H1 (cell line): ENCODE results near the gene CBL. TPM values are rescaled to one million over a fixed set of nuclear protein-coding genes. Genes with fewer than 3 reads are reported as not detected.

Experiments used
- CTCF ChIA-PET: fragments of 300-600 bp; sonication (Branson Sonifier 250); formaldehyde crosslinking; loops from one replicate; lab custom pipeline; 2021; ENCODE audit not compliant: partially characterized antibody; lab: Charles Lee
- POLR2A ChIA-PET: fragments of 300-600 bp; sonication (Branson Sonifier 250); formaldehyde crosslinking; loops from one replicate; lab custom pipeline; 2021; ENCODE audit warnings: inconsistent platforms; ENCODE audit not compliant: partially characterized antibody; lab: Charles Lee
- DNase-seq, 2 experiments: peaks; one replicate each; pipeline versions ENCODE4 v3.0.0 to v3.0.0-alpha.2; 2010 to 2022; ENCODE audit warnings: low spot score in 2 of 2, low read depth in 1 of 2, mixed read lengths in 1 of 2
- FAIRE-seq: peaks from 2 replicates; lab custom pipeline; 2011; peaks lifted over from hg19 to GRCh38; lab: Jason Lieb, UNC
- H2AFZ ChIP-seq: 2 replicates; pipeline ENCODE4 v1.8.1; 2012; ENCODE audit warnings: low read length, inconsistent platforms
- H2AK5ac ChIP-seq: 2 replicates; pipeline ENCODE4 v1.6.1; 2013; ENCODE audit warnings: low read depth, low read length
- H2BK120ac ChIP-seq: replicated peaks from 2 replicates; pipeline ENCODE3; 2013; ENCODE audit warnings: low read depth, low read length, inconsistent platforms
- H2BK12ac ChIP-seq: 2 replicates; pipeline ENCODE4 v1.6.1; 2013; ENCODE audit warnings: low read depth, low read length
- H2BK15ac ChIP-seq: 2 replicates; pipeline ENCODE4 v1.6.1; 2013; ENCODE audit warnings: low read length
- H2BK20ac ChIP-seq: 2 replicates; pipeline ENCODE4 v1.6.1; 2013; ENCODE audit warnings: low read length
- H2BK5ac ChIP-seq: 2 replicates; pipeline ENCODE4 v1.6.1; 2013; ENCODE audit warnings: low read depth, low read length
- H3K14ac ChIP-seq: 2 replicates; pipeline ENCODE4 v1.6.1; 2013; ENCODE audit warnings: inconsistent platforms; ENCODE audit not compliant: insufficient read length
- H3K18ac ChIP-seq: 2 replicates; pipeline ENCODE4 v1.6.1; 2013; ENCODE audit warnings: low read length; ENCODE audit errors: extremely low read depth
- H3K23ac ChIP-seq: 2 replicates; pipeline ENCODE4 v1.6.1; 2013; ENCODE audit warnings: inconsistent platforms; ENCODE audit not compliant: insufficient read length
- H3K23me2 ChIP-seq: 2 replicates; pipeline ENCODE4 v1.6.1; 2013; ENCODE audit warnings: low read depth, low read length
- H3K27ac ChIP-seq: 2 replicates; pipeline ENCODE4 v1.6.1; 2011; ENCODE audit warnings: low read depth, low read length, inconsistent platforms
- H3K27me3 ChIP-seq, 4 experiments: replicated peaks in 1 of 4; 1 replicate in 1 of 4; 2 replicates in 3 of 4; pipeline versions ENCODE4 v1.6.1 to v1.8.1; 2011 to 2013; ENCODE audit warnings: low read length in 3 of 4, mild to moderate bottlenecking in 3 of 4, inconsistent platforms in 2 of 4, mixed read lengths in 2 of 4, moderate library complexity in 1 of 4; ENCODE audit not compliant: control insufficient read depth in 3 of 4, insufficient read depth in 3 of 4; ENCODE audit errors: extremely low read depth in 1 of 4
- H3K36me3 ChIP-seq, 4 experiments: 2 replicates each; pipeline versions ENCODE4 v1.6.1 to v1.8.1; 2011 to 2013; ENCODE audit warnings: mild to moderate bottlenecking in 4 of 4, low read length in 3 of 4, moderate library complexity in 2 of 4, control low read depth in 1 of 4, inconsistent platforms in 1 of 4; ENCODE audit not compliant: insufficient read depth in 4 of 4, control insufficient read depth in 2 of 4
- H3K4ac ChIP-seq: replicated peaks from 2 replicates; pipeline ENCODE3; 2013; ENCODE audit warnings: low read length, low read depth, mixed read lengths, inconsistent platforms; ENCODE audit not compliant: insufficient read length
- H3K4me1 ChIP-seq, 4 experiments: replicated peaks in 1 of 4; 1 replicate in 1 of 4; 2 replicates in 3 of 4; pipeline versions ENCODE4 v1.6.1 to v1.8.1; 2011 to 2013; ENCODE audit warnings: low read length in 3 of 4, inconsistent platforms in 2 of 4, mixed read lengths in 1 of 4; ENCODE audit not compliant: insufficient read depth in 4 of 4, control insufficient read depth in 3 of 4
- H3K4me2 ChIP-seq, 2 experiments: 2 replicates each; pipeline versions ENCODE4 v1.6.1 to v1.8.1; 2011 to 2013; ENCODE audit warnings: low read depth in 2 of 2, low read length in 2 of 2, control low read depth in 1 of 2, inconsistent platforms in 1 of 2, mild to moderate bottlenecking in 1 of 2; ENCODE audit not compliant: insufficient read depth in 1 of 2
- H3K4me3 ChIP-seq, 4 experiments: fragments of 200-600, 300-600 bp in 1 of 4; sonication (generic), shearing (Covaris generic), sonication (Bioruptor Twin) in 1 of 4; 2 replicates each; pipeline versions ENCODE4 v1.5.1 to v1.8.1; 2011 to 2016; ENCODE audit warnings: low read length in 4 of 4, low read depth in 3 of 4, control low read depth in 2 of 4, inconsistent platforms in 2 of 4, mild to moderate bottlenecking in 2 of 4, mixed read lengths in 1 of 4, moderate library complexity in 1 of 4; ENCODE audit not compliant: insufficient read depth in 2 of 4; ENCODE audit errors: extremely low read depth in 1 of 4
- H3K56ac ChIP-seq: replicated peaks from 2 replicates; pipeline ENCODE3; 2013; ENCODE audit warnings: low read depth, mild to moderate bottlenecking, mixed read lengths, low read length, inconsistent platforms; ENCODE audit not compliant: insufficient read length
- H3K79me1 ChIP-seq: 2 replicates; pipeline ENCODE4 v1.6.1; 2013; ENCODE audit warnings: low read depth, low read length, control low read depth
- H3K79me2 ChIP-seq, 2 experiments: 2 replicates each; pipeline versions ENCODE4 v1.6.1 to v1.8.1; 2012 to 2013; ENCODE audit warnings: low read length in 2 of 2, mild to moderate bottlenecking in 2 of 2, inconsistent platforms in 1 of 2; ENCODE audit not compliant: insufficient read depth in 2 of 2, control insufficient read depth in 1 of 2
- H3K9ac ChIP-seq, 4 experiments: replicated peaks in 1 of 4; 1 replicate in 1 of 4; 2 replicates in 3 of 4; pipeline versions ENCODE4 v1.6.1 to v1.8.1; 2011 to 2013; ENCODE audit warnings: low read depth in 3 of 4, low read length in 3 of 4, control low read depth in 2 of 4, mild to moderate bottlenecking in 2 of 4, moderate library complexity in 2 of 4, inconsistent platforms in 1 of 4; ENCODE audit errors: extremely low read depth in 1 of 4
- H3K9me3 ChIP-seq, 2 experiments: 2 replicates each; pipeline versions ENCODE4 v1.6.1 to v1.8.1; 2012 to 2013; ENCODE audit warnings: mild to moderate bottlenecking in 2 of 2, moderate library complexity in 2 of 2, control low read depth in 1 of 2, inconsistent platforms in 1 of 2, low read depth in 1 of 2, low read length in 1 of 2, mixed read lengths in 1 of 2; ENCODE audit not compliant: insufficient read depth in 2 of 2
- H4K20me1 ChIP-seq, 2 experiments: replicated peaks in 1 of 2; 2 replicates each; pipeline versions ENCODE3 to v1.8.1; 2011 to 2013; ENCODE audit warnings: inconsistent platforms in 2 of 2, low read length in 2 of 2, mild to moderate bottlenecking in 1 of 2; ENCODE audit not compliant: insufficient read depth in 2 of 2, control insufficient read depth in 1 of 2
- H4K5ac ChIP-seq: 2 replicates; pipeline ENCODE4 v1.6.1; 2013; ENCODE audit warnings: low read length, low read depth, mixed read lengths, inconsistent platforms; ENCODE audit not compliant: insufficient read length
- H4K8ac ChIP-seq: 2 replicates; pipeline ENCODE4 v1.8.0; 2013; ENCODE audit warnings: mild to moderate bottlenecking, moderate library complexity, low read length, inconsistent platforms; ENCODE audit not compliant: insufficient read depth; ENCODE audit errors: extremely low read depth
- H4K91ac ChIP-seq: replicated peaks from 2 replicates; pipeline ENCODE3; 2013; ENCODE audit warnings: low read length, mixed read lengths, inconsistent platforms; ENCODE audit not compliant: insufficient read length
- ASH2L ChIP-seq: fragments of 200-600, 300-600 bp; sonication (generic); IDR thresholded peaks from one replicate; pipeline ENCODE4 v1.7.1; 2017; ENCODE audit warnings: low read length
- BRCA1 ChIP-seq: IDR thresholded peaks from 2 replicates; pipeline ENCODE4 v1.6.1; 2012; ENCODE audit warnings: low read depth, low read length, improper control_type of control experiment
- CHD1 ChIP-seq: IDR thresholded peaks from 2 replicates; pipeline ENCODE4 v1.6.1; 2012; ENCODE audit warnings: low read depth, low read length, improper control_type of control experiment
- EP300 ChIP-seq, 2 experiments: IDR thresholded peaks; 1 replicate in 1 of 2; 2 replicates in 1 of 2; pipeline ENCODE4 v1.6.1; 2011 to 2012; ENCODE audit warnings: low read depth in 2 of 2, low read length in 2 of 2, mild to moderate bottlenecking in 2 of 2, borderline replicate concordance in 1 of 2, inconsistent platforms in 1 of 2, moderate library complexity in 1 of 2
- HDAC6 ChIP-seq: IDR thresholded peaks from one replicate; pipeline ENCODE4 v1.7.1; 2012; ENCODE audit warnings: low read depth, mild to moderate bottlenecking, inconsistent platforms, low read length, moderate library complexity
- POLR2A ChIP-seq, 2 experiments: IDR thresholded peaks; 1 replicate in 1 of 2; 2 replicates in 1 of 2; pipeline ENCODE4 v1.6.1; 2011; ENCODE audit warnings: low read depth in 2 of 2, low read length in 2 of 2, mild to moderate bottlenecking in 2 of 2; ENCODE audit errors: control extremely low read depth in 1 of 2
- POU5F1 ChIP-seq: IDR thresholded peaks from 2 replicates; pipeline ENCODE4 v1.6.1; 2011; ENCODE audit warnings: low read depth, mild to moderate bottlenecking, low read length, moderate library complexity
- RBBP5 ChIP-seq: IDR thresholded peaks from 2 replicates; pipeline ENCODE4 v1.7.1; 2012; ENCODE audit warnings: low read depth, mild to moderate bottlenecking, inconsistent platforms, low read length, moderate library complexity, borderline replicate concordance
- SAP30 ChIP-seq: fragments of 300-600 bp; sonication (generic); IDR thresholded peaks from 2 replicates; pipeline ENCODE4 v1.7.1; 2012; ENCODE audit warnings: low read length, moderate library complexity, mild to moderate bottlenecking, inconsistent platforms; ENCODE audit not compliant: insufficient read depth, insufficient replicate concordance
- SP4 ChIP-seq: IDR thresholded peaks from 2 replicates; pipeline ENCODE4 v1.6.1; 2012; ENCODE audit warnings: low read length, inconsistent platforms
- TBP ChIP-seq: IDR thresholded peaks from 2 replicates; pipeline ENCODE4 v1.6.1; 2011; ENCODE audit warnings: low read depth, low read length, improper control_type of control experiment
- TEAD4 ChIP-seq: IDR thresholded peaks from 2 replicates; pipeline ENCODE4 v1.6.1; 2012; ENCODE audit warnings: low read depth, low read length, inconsistent platforms, mixed read lengths
- WGBS, 2 experiments: shearing (Covaris generic) in 1 of 2; methylation state at CpG; one replicate each; pipeline versions ENCODE4 v1.1.6 to v1.1.7; 2013 to 2015; ENCODE audit warnings: low lambda C conversion rate in 2 of 2, mixed read lengths in 2 of 2, inconsistent platforms in 1 of 2, low coverage in 1 of 2, missing lambda C conversion rate in 1 of 2; ENCODE audit not compliant: insufficient replicate concordance in 2 of 2, insufficient coverage in 1 of 2, insufficient read length in 1 of 2; ENCODE audit errors: extremely low coverage in 1 of 2, missing lambda C conversion rate in 1 of 2; 5-methylcytosine and 5-hydroxymethylcytosine counted together
- polyA plus RNA-seq, 7 experiments: library from polyadenylated mRNA; depleted of rRNA in 3 of 7; stranded (reverse) in 5 of 7; unstranded in 2 of 7; fragments of >200 nt in 5 of 7; fragments of 200-250 nt in 2 of 7; gene quantifications; 1 replicate in 5 of 7; 2 replicates in 1 of 7; 4 replicates in 1 of 7; pipeline versions ENCODE4 v1.2.1 to v1.2.3, GENCODE V29; 2011 to 2013; ENCODE audit warnings: missing spikeins in 2 of 7, mixed read lengths in 2 of 7
- total RNA-seq: library from RNA; stranded (reverse); fragmentation: NEBNext Ultra II Directional; extraction: Animal tissue kit (Norgen Biotek cat#: 25700); gene quantifications from 2 replicates; pipeline ENCODE4 v1.2.1, GENCODE V29; 2021
- TF ChIP-seq, protein P1 (sequence below): IDR thresholded peaks from 2 replicates; pipeline ENCODE4 v1.6.1; 2011; ENCODE audit warnings: low read depth, mild to moderate bottlenecking, low read length; ENCODE audit not compliant: insufficient read depth
- TF ChIP-seq, protein P2 (sequence below): IDR thresholded peaks from 2 replicates; pipeline ENCODE4 v1.6.1; 2012; ENCODE audit warnings: inconsistent platforms

The CBL gene
- total and polyA plus RNA-seq, 2 of the 8 experiments (the other 6 are each of a cell fraction or from before 2014, with no cell fraction given): 23.1 to 57.8 TPM

DNA sequence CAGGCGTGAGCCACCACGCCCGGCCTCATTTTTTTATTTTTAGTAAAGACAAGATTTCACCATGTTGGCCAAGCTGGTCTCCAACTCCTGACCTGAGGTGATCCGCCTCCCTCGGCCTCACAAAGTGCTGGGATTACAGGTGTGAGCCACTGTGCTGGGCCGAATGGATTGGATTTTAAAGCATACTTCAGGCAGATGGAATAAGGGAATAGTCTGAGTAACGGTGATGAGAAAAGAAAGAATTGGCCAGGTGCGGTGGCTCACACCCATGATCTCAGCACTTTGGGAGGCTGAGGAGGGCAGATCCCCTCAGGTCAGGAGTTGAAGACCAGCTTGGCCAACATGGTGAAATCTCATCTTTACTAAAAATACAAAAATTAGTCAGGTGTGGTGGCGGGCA is 2.1 kb upstream of the CBL start:
- Histone ChIP-seq H3K79me1 (no peaks in the 10 kb centered on the region), H2BK12ac (no peak overlapping the region)
- TF ChIP-seq TBP (no peak), BRCA1 (no peak), SP4 (no peak), HDAC6 (no peak), CHD1 (no peak), POU5F1 (no peak), RBBP5 (no peak), ASH2L (no peak), POLR2A (IDR thresholded peaks at IDR 0.05; ENCODE audit: control extremely low read depth in 1 of 2, low read depth in 2 of 2, low read length in 2 of 2) (no peak), SAP30 (no peak), EP300 (IDR thresholded peaks at IDR 0.05; ENCODE audit: borderline replicate concordance in 1 of 2, low read depth in 2 of 2, low read length in 2 of 2) (no peak), TEAD4 (no peak)
- TF ChIP-seq, protein P1, sequence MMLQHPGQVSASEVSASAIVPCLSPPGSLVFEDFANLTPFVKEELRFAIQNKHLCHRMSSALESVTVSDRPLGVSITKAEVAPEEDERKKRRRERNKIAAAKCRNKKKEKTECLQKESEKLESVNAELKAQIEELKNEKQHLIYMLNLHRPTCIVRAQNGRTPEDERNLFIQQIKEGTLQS: no peak
- TF ChIP-seq, protein P2, sequence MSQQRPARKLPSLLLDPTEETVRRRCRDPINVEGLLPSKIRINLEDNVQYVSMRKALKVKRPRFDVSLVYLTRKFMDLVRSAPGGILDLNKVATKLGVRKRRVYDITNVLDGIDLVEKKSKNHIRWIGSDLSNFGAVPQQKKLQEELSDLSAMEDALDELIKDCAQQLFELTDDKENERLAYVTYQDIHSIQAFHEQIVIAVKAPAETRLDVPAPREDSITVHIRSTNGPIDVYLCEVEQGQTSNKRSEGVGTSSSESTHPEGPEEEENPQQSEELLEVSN: no peak

More for the DNA sequence above, 2.1 kb upstream of the CBL start:
- 88% methylated on average over 9 of the region's 9 CpGs; no CpG with 5 or more reads in 1 of the 2 experiments for WGBS, 2 experiments
- no peak overlapping the region for H3K27ac ChIP-seq
- H3K9me3 ChIP-seq: no peaks in the 10 kb centered on the region
- no peak overlapping the region for H2AK5ac ChIP-seq
- no peak overlapping the region for H2BK5ac ChIP-seq
- no peak overlapping the region for H4K8ac ChIP-seq
- peaks cover 2 to 5% of the 10 kb centered on the region in 2 experiments for H4K20me1 ChIP-seq
- no peak overlapping the region for H4K5ac ChIP-seq
- no peak for FAIRE-seq
- H3K23ac ChIP-seq: no peak overlapping the region
- no peak overlapping the region for H2BK15ac ChIP-seq
- peaks cover 2 to 7% (median 4%) of the 10 kb centered on the region in 4 experiments; a peak in 4 of 7 replicates for H3K4me1 ChIP-seq
- ChIA-PET CTCF (interaction anchor here (0.7 to 20.1 kb wide), 9 partner anchors 8 to 246 kb away, joined by 3 to 367 read pairs (median 3); partner anchors contain the start of gene ABCG4), POLR2A (interaction anchor here (2.1 kb wide), 1 partner anchor 109 kb away, joined by 7 read pairs; a partner anchor contains a TSS)
- H3K14ac ChIP-seq: no peak overlapping the region
- H3K79me2 ChIP-seq: peaks cover 14 to 24% of the 10 kb centered on the region in 2 experiments
- H3K36me3 ChIP-seq: no peaks in the 10 kb centered on the region
- no peak overlapping the region for H3K4me3 ChIP-seq
- DNase-seq: no peak
- no peak overlapping the region for H3K18ac ChIP-seq
- no peak overlapping the region for H3K9ac ChIP-seq
- peaks cover 9% of the 10 kb centered on the region for H3K23me2 ChIP-seq
- no peak overlapping the region for H3K4ac ChIP-seq
- no peak overlapping the region for H2BK120ac ChIP-seq
- no peak overlapping the region for H4K91ac ChIP-seq
- H3K4me2 ChIP-seq: no peak overlapping the region
- no peak overlapping the region for H3K56ac ChIP-seq
- H3K27me3 ChIP-seq: no peaks in the 10 kb centered on the region
- H2AFZ ChIP-seq: no peak overlapping the region
- H2BK20ac ChIP-seq: no peak overlapping the region
